ENCODE measurements around the gene HP1BP3.

GRCh38 chr1:20710469-20711284 is 76.4 kb downstream of the HP1BP3 start:
- TF ChIP-seq CTCF (IDR thresholded peaks at IDR 0.05) (no peak), POLR2A (IDR thresholded peaks at IDR 0.05) (no peak)
